Duodenal mucosa (tissue), 2 donors: ENCODE results near the gene LATS2.

Experiments used
- H3K27ac ChIP-seq: one replicate; pipeline ENCODE4 v1.7.0; 2013; ENCODE audit warnings: low read depth, low read length
- H3K27me3 ChIP-seq, 2 donors: one replicate each; pipeline ENCODE4 v1.7.0; 2013; ENCODE audit warnings: low read length in 2 of 2, control low read depth in 1 of 2; ENCODE audit not compliant: insufficient read depth in 2 of 2, control insufficient read depth in 1 of 2
- H3K36me3 ChIP-seq, 2 donors: one replicate each; pipeline ENCODE4 v1.7.0; 2013; ENCODE audit warnings: low read length in 2 of 2, control low read depth in 1 of 2; ENCODE audit not compliant: insufficient read depth in 2 of 2, control insufficient read depth in 1 of 2
- H3K4me1 ChIP-seq, 2 donors: one replicate each; pipeline ENCODE4 v1.7.0; 2013; ENCODE audit warnings: low read length in 2 of 2, control low read depth in 1 of 2; ENCODE audit not compliant: insufficient read depth in 2 of 2, control insufficient read depth in 1 of 2
- H3K4me3 ChIP-seq, 2 donors: one replicate each; pipeline ENCODE4 v1.7.0; 2013; ENCODE audit warnings: low read length in 2 of 2, low read depth in 1 of 2
- H3K9ac ChIP-seq, 2 donors: one replicate each; pipeline ENCODE4 v1.7.0; 2013; ENCODE audit warnings: low read length in 2 of 2, low read depth in 1 of 2
- H3K9me3 ChIP-seq, 2 donors: one replicate each; pipeline ENCODE4 v1.7.0; 2013; ENCODE audit warnings: low read length in 2 of 2, control low read depth in 1 of 2; ENCODE audit not compliant: control insufficient read depth in 1 of 2

Gene LATS2

DNA sequence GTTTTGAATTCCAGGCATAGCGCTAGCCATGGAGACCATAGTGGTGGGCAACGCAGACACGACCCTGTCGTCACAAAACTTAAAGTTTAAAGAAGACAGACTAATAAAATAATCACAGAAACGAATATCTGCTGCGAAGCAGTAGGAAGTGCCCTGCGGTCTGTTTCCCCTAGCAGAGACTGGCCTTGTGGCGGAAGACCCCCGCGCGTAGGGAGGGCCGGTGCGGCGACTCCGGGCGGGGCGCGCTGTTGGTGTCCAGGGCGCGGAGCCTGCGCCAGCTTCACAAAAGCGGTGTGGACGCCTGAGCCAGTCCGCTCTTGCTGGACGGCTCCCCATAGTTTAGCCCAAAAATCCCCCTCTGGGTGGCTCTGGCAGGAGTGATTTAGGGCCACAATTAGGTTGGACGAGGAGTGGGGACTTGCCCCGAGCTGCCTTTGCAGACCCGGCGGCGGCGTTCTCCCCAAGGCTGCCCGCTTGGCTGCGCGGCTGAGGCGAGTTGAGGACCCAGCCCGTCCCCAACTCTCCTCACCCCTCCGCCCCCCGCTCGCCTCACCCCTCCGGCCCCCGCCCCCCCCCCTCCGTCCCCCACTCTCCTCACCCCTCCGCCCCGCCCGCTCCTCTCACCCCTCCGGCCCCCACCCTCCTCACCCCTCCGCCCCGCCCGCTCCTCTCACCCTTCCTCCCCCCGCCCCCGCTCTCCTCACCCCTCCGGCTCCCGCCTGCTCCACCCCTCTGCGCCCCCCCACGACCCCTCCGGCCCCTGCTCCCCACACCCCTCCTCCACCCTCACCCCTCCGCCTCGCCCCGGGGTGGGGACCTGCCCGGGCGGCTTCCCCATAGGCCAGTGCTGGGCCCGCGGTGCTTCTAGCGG, 14.2 kb upstream of the LATS2 start:
- no peaks in the 10 kb centered on the region for H3K36me3 ChIP-seq
- no peaks in the 10 kb centered on the region for H3K9me3 ChIP-seq
- H3K4me3 ChIP-seq, result peak overlapping the region; percentile 60 to 62
- peak overlapping the region; percentile 27 for H3K27ac ChIP-seq
- peaks cover 0 to 4% of the 10 kb centered on the region in 2 donors for H3K27me3 ChIP-seq
- H3K9ac ChIP-seq, result peak overlapping the region; percentile 43 to 48
- peaks cover 0 to 4% of the 10 kb centered on the region in 2 donors for H3K4me1 ChIP-seq

DNA sequence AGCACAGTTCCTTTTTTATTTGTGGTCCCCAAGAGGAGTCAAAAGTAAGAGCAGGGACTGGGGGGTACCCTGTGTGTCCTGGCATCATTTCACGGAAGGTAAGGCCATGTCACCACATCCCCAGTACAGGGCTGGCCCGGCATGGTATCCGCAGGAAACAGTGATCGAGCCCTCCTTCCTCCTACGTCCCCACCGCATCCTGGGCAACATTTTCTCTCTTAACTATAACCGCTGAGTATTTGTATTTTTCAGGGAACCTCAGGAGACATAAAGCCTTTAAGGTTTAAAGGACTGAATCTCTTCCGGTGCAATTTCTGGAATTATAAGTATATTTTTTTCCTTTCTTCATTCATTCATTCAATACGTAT, 13.6 kb upstream of the LATS2 start:
- no peaks in the 10 kb centered on the region for H3K9me3 ChIP-seq
- H3K4me1 ChIP-seq, result peaks cover 0 to 4% of the 10 kb centered on the region in 2 donors
- H3K27ac ChIP-seq, result peak overlapping the region; percentile 27
- no peaks in the 10 kb centered on the region for H3K36me3 ChIP-seq
- peak overlapping the region in 1 of 2 donors; percentile 48 for H3K9ac ChIP-seq
- H3K4me3 ChIP-seq, result peak overlapping the region; percentile 60 to 62
- H3K27me3 ChIP-seq, result peaks cover 0 to 4% of the 10 kb centered on the region in 2 donors

DNA sequence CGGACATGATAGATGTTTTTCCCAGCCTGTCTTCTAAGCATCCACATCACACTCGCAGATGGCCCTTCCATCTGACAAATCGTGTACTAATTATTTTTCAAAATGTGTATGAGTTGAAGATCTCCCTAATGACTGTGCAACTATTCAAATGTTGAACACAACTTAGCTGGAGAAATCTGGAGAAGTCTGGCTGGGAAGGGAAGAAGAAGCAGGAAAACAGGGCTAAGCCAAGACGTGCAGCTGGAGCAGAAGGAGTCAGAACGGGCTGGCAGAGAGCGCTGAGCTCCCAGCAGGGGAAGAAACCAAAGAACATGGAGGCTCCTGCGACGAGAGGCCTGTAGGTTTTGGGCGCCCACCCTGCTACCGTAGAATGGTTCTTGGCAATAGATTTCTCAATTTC, 13.2 kb upstream of the LATS2 start:
- peak overlapping the region; percentile 27 for H3K27ac ChIP-seq
- H3K4me1 ChIP-seq, result no peaks in the 10 kb centered on the region
- H3K4me3 ChIP-seq, result no peak overlapping the region

DNA sequence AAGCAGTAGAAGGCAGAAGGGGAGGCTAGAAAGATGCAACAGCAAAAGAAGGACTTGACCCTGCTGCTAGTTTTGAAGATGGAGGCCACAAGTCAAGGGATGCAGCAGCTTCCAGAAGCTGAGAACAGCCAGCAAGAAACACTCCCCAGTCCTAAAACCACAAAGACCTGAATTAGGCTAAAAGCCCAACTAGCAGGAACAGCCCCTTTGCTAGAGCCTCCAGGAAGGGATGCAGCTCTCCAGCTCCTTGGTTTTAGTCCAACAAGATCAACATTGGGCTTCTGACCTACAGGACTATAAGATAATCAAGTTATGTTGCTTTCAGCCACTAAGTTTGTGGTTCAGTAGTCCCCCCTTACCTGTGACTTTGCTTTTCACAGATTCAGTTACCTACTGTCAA, 10.5 kb upstream of the LATS2 start:
- peaks cover 0 to 4% of the 10 kb centered on the region in 2 donors for H3K27me3 ChIP-seq
- H3K9me3 ChIP-seq, result no peaks in the 10 kb centered on the region
- H3K36me3 ChIP-seq, result no peaks in the 10 kb centered on the region
- no peaks in the 10 kb centered on the region for H3K4me1 ChIP-seq
- H3K27ac ChIP-seq, result no peak overlapping the region
- no peak overlapping the region for H3K9ac ChIP-seq
- H3K4me3 ChIP-seq, result no peak overlapping the region

More for the DNA sequence above, 13.2 kb upstream of the LATS2 start:
- Histone ChIP-seq H3K9me3 (no peaks in the 10 kb centered on the region), H3K36me3 (no peaks in the 10 kb centered on the region), H3K27me3 (peaks cover 0 to 4% of the 10 kb centered on the region in 2 donors), H3K9ac (peak overlapping the region in 1 of 2 donors; percentile 48)

DNA sequence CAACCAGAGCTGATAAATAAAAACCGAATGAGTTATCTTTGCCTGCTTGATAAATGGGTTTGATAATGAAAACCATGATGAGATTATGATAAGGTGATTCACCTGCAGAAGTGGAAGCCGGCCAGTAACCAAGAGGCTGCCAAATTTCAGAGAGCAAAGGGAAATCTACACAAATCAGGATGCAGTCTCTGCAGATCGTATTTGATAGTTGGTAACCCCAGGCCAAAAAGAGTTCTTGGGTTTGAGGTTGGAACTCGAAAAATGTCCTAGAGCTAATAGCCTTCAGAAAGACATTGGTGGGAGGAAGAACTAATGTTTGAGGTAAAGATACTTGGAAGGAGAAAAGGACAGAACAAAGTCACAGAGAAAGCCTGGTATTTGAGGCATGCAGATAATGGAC, 9.6 kb upstream of the LATS2 start:
- Histone ChIP-seq H3K27ac (no peak overlapping the region), H3K4me1 (no peaks in the 10 kb centered on the region), H3K9me3 (no peaks in the 10 kb centered on the region), H3K9ac (no peak overlapping the region), H3K27me3 (peaks cover 0 to 4% of the 10 kb centered on the region in 2 donors), H3K36me3 (no peaks in the 10 kb centered on the region), H3K4me3 (no peak overlapping the region)

DNA sequence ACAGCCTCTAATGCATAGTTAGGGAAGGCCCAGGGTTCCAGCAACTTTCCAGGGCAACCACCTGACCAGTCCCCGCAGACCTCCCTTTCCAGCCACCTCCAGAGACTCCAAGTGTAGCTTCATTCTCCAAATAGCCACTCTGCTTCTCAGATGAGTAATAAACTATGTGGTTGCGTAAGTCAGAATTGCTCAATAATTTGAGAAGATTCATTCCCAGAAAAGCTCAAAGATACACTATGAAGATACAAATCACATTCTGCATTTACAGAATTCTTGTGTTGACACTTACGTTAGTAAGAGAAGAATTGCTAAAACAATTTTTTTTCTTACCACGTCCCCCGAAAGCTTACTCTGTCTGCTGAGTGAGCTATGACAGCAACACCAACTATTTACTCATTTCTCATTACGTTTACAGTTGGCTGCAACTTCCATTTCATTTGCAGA, 8.2 kb upstream of the LATS2 start:
- no peak overlapping the region for H3K9ac ChIP-seq
- H3K4me3 ChIP-seq, result no peak overlapping the region
- H3K9me3 ChIP-seq, result no peaks in the 10 kb centered on the region
- H3K27ac ChIP-seq, result no peak overlapping the region
- H3K4me1 ChIP-seq, result no peaks in the 10 kb centered on the region
- H3K27me3 ChIP-seq, result no peaks in the 10 kb centered on the region
- no peaks in the 10 kb centered on the region for H3K36me3 ChIP-seq

DNA sequence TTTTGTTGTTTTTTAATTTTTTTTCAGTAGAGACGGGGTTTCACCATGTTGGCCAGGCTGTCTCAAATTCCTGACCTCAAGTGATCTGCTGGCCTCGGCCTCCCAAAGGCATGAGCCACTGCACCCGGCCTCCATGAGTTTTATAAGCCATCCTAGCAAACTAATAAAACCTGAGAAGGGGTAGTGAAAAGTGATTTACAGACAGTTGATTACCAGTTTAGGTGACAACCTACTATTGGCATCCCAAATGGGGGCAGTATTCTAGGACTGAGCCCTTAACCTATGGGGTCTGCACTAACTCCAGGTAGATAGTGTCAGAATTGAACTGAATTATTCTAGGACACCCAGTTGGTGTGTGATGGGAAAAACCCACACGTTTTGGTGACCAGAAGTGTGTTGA, 6.5 kb upstream of the LATS2 start:
- Histone ChIP-seq H3K36me3 (no peaks in the 10 kb centered on the region), H3K27ac (no peak overlapping the region), H3K4me3 (no peak overlapping the region), H3K9ac (no peak overlapping the region), H3K27me3 (no peaks in the 10 kb centered on the region), H3K4me1 (no peaks in the 10 kb centered on the region), H3K9me3 (no peaks in the 10 kb centered on the region)

DNA sequence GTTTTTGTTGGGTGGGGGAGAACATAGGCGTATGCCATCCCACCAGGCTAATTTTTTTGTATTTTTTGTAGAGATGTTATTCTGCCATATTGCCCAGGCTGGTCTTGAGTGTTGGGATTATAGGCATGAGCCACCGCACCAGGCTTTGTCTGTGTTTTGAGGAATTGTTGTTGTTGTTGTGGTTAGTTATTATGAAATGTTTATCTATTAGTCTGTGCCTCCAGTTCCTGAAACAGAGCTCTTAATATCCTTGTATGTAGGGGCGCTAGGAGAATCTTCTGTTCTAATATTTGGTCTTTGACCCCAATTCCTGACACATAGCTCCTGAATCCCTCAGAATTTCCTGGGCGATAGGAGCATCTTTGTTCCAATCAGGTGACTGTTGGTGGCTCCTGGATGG, 5.6 kb upstream of the LATS2 start:
- Histone ChIP-seq H3K4me1 (peaks cover 0 to under 1% of the 10 kb centered on the region in 2 donors), H3K4me3 (no peak overlapping the region), H3K27ac (no peak overlapping the region), H3K9me3 (no peaks in the 10 kb centered on the region), H3K9ac (no peak overlapping the region), H3K27me3 (no peaks in the 10 kb centered on the region), H3K36me3 (no peaks in the 10 kb centered on the region)

DNA sequence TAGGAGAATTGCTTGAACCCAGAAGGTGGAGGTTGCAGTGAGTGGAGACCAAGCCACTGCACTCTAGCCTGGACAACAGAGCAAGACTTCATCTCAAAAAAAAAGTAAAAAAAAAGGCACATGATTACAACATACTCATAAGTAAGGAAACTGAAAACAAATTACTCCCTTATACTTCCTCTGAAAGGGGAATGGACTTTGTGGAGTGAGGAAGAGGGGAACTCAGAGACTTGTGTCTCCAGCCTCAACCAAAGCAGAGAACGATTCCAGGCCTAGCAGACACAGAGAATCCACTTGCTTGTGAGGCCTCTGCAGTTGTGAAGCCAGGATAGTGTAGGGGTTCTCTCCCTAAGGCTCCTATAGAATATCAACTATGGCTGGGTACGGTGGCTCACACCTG, 4.3 kb upstream of the LATS2 start:
- no peak overlapping the region for H3K4me3 ChIP-seq
- H3K27ac ChIP-seq, result no peak overlapping the region
- no peaks in the 10 kb centered on the region for H3K9me3 ChIP-seq
- H3K4me1 ChIP-seq, result peaks cover 0 to 5% of the 10 kb centered on the region in 2 donors
- no peak overlapping the region for H3K9ac ChIP-seq
- no peaks in the 10 kb centered on the region for H3K36me3 ChIP-seq
- H3K27me3 ChIP-seq, result no peaks in the 10 kb centered on the region

DNA sequence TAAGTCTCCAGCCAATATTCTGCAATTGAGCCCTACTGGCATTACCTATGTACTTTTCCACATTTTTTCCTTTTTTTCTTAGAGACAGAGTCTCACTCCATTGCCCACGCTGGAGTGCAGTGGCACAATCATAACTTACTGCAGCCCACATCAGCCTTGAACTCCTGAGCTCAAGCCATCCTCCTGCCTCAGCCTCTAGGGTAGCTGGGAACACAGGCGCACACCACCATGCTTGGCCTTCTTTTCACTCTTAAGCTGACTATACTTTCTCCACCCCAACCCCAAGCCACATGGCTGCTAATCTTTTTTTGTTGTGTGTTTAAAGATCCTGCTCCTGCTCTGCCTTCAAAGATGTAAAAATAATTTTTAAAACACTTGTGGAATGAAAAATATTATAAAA, 1.6 kb upstream of the LATS2 start:
- peaks cover 0 to 4% of the 10 kb centered on the region in 2 donors for H3K27me3 ChIP-seq
- no peaks in the 10 kb centered on the region for H3K9me3 ChIP-seq
- no peak overlapping the region for H3K9ac ChIP-seq
- no peak overlapping the region for H3K4me3 ChIP-seq
- H3K27ac ChIP-seq, result no peak overlapping the region
- H3K36me3 ChIP-seq, result no peaks in the 10 kb centered on the region
- peaks cover 0 to 5% of the 10 kb centered on the region in 2 donors for H3K4me1 ChIP-seq
